PFSK-1 (cell line): ENCODE results near the gene MAML1.

Experiments
- POLR2AphosphoS5 ChIP-seq: IDR thresholded peaks from 2 replicates; pipeline ENCODE4 v1.6.1; 2012; ENCODE audit warnings: low read depth, mild to moderate bottlenecking, control low read depth, low read length, moderate library complexity
- TAF1 ChIP-seq: IDR thresholded peaks from 2 replicates; pipeline ENCODE4 v1.6.1; 2012; ENCODE audit warnings: low read length, control low read depth, borderline replicate concordance; ENCODE audit not compliant: insufficient read depth

DNA sequence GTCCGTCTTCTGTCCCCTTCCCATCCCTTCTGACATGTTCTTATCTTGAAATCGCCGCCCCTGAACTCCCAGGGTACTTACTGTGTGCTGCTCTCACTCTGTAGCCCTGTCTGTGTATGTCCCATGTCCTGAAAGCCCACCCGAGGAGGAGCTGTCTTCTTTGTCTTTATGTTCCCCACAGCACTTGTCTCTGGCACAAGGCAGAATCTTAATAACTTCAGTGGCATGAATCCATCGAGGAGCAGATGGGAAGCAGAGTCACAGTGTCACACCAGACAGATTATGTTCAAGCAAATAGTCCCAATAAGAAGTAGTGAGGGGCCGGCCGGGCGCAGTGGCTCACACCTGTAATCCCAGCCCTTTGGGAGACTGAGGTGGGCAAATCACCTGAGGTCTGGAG lies 31.4 kb downstream of the MAML1 start:
- TF ChIP-seq POLR2AphosphoS5: no peak
- TF ChIP-seq TAF1: no peak
